ENCODE measurements around the gene ZNG1B.
"Not testable (repeated sequence)": the region's sequence is repeated elsewhere in the genome, so short reads cannot be mapped to it uniquely, and the experiment has no call there.

DNA sequence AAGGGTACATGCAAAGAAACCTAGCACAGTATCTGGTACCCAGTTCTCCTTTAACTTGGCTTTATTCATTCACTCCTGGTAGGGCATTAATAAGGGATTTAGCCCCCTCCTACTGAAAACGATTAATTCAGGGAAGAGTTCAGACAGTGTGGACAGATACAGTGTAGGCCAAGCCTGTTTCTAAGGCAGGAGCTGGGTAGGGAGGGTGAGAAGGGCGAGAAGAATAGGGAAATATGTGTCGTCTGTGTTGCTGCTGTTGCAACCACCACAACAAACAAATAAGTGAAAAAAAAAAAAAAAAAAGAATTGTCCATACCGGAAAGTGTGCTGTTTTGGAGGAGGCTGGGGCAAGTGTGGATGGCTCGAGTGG, 103.3 kb downstream of the ZNG1B start:
- not testable (repeated sequence) for TF ChIP-seq POLR2A, POLR2AphosphoS5 (IDR thresholded peaks at IDR 0.05; ENCODE audit: low read depth, low read length)
